ENCODE measurements around the gene GGCX. TPM values are rescaled to one million over a fixed set of nuclear protein-coding genes. Genes with fewer than 3 reads are reported as not detected.

GGCX gene
- total and polyA plus RNA-seq, 12 donors: 14.9 to 85.2 (median 44.1) TPM

DNA sequence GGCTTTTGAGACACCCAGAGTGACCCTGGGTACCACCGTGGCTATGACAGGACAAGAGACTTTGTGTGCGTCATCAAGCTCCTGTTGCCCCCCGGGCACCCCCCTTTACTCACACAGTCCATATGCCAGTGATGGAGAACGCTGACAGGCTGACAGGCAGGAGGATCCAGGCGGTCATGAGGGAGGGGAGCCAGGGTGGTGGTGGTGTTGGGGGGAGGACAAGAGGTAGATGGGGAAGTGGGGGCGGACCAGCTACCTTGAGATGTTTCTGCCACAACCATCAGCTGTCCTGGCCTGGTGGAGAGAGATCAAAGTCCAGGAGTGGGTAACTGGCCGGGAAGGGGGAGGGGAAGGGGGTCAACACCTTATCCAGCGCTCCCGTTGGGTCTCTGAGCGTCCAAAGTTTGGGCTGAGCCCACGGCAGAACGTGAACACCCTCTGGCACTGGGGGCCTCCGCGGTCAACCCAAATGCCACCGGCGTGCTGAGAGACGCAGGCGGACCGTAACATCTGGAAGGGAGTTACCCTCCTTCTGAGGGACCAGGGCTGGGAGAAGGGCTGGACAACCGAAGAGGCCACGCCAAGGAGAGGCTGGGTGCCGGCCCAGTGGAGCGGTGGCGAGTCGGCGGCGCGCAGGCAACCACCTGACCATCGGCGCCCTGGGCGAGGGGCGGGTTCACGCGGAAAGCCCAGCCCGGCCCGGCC lies 40.6 kb upstream of the GGCX start:
- H3K36me3 ChIP-seq (replicated peaks in 1 of 2): peaks cover 0 to 38% of the 10 kb centered on the region in 2 donors
- WGBS, 4 donors: 4 to 5% (median 4%) methylated on average over 14 to 36 of the region's 36 CpGs
- no peaks in the 10 kb centered on the region for H3K9me3 ChIP-seq (replicated peaks in 1 of 3)
- peak overlapping the region in 4 of 5 donors; percentile 71 to 96 (median 88) for H3K27ac ChIP-seq
- peaks cover 15 to 32% of the 10 kb centered on the region in 2 donors for H3K4me1 ChIP-seq (replicated peaks in 1 of 2)
- intact Hi-C loops (cut with DNase I): no loop called here
- TF ChIP-seq, protein P1, sequence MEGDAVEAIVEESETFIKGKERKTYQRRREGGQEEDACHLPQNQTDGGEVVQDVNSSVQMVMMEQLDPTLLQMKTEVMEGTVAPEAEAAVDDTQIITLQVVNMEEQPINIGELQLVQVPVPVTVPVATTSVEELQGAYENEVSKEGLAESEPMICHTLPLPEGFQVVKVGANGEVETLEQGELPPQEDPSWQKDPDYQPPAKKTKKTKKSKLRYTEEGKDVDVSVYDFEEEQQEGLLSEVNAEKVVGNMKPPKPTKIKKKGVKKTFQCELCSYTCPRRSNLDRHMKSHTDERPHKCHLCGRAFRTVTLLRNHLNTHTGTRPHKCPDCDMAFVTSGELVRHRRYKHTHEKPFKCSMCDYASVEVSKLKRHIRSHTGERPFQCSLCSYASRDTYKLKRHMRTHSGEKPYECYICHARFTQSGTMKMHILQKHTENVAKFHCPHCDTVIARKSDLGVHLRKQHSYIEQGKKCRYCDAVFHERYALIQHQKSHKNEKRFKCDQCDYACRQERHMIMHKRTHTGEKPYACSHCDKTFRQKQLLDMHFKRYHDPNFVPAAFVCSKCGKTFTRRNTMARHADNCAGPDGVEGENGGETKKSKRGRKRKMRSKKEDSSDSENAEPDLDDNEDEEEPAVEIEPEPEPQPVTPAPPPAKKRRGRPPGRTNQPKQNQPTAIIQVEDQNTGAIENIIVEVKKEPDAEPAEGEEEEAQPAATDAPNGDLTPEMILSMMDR (IDR thresholded peaks at IDR 0.05): no peak
- TF ChIP-seq POLR2A (IDR thresholded peaks at IDR 0.05): no peak
- DNase-seq: peak; percentile 78 to 87 (median 82)
- H3K4me3 ChIP-seq: peak overlapping the region; percentile 25 to 89 (median 46)
- H3K27me3 ChIP-seq: no peaks in the 10 kb centered on the region

DNA sequence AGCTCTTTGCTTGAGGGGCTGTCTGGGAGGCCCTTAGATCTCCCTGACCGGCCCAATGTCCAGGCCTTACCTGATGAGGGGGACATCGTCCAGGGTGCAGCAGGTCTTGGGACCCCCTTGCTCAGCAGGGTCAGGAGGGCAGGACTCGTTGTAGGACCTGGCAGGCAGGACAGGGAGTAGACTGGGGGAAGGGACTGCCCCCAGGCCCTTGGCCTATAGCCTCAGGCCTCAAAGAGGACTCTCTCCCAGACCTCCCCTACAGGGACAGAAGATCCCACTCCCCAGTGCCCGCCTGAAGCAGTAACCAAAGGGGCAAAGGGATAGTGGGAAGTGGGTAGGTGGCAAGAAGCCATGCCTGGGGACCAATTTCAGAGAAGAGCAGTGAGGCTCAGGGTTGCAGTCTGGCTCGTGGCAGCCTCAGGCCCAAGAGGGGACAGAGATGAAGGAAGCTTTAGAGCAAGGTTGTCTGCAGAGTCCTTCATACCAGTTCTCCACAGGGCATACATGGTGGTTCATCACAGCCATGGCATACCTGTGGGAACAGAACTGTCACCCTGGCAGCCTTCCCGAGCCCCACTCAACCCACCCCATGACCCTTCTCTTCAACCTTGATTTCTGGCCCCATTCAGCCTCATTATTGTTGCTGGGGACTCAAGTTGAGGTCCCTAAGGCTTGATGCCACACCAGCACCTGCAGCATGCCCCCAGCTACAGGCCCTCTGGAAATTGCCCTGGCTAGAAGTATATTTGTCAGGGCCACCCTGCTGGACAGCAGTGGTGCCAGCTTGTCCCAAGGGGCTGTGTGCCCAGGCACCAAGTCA lies 39.9 kb upstream of the GGCX start:
- Histone ChIP-seq H3K27ac (peak overlapping the region in 4 of 5 donors; percentile 71 to 96 (median 88)), H3K4me1 (replicated peaks in 1 of 2) (peaks cover 21 to 40% of the 10 kb centered on the region in 2 donors), H3K36me3 (replicated peaks in 1 of 2) (peaks cover 0 to 40% of the 10 kb centered on the region in 2 donors), H3K27me3 (no peaks in the 10 kb centered on the region), H3K9me3 (replicated peaks in 1 of 3) (no peaks in the 10 kb centered on the region), H3K4me3 (peak overlapping the region in 1 of 4 donors; percentile 89)
- TF ChIP-seq, protein P1 (IDR thresholded peaks at IDR 0.05): peak in 1 of 6 experiments; percentile 10
- no peak for TF ChIP-seq POLR2A (IDR thresholded peaks at IDR 0.05)
- intact Hi-C loops (cut with DNase I): no loop called here
- DNase-seq: no peak
- 71 to 85% (median 76%) methylated on average over 3 to 6 of the region's 6 CpGs for WGBS, 4 donors

DNA sequence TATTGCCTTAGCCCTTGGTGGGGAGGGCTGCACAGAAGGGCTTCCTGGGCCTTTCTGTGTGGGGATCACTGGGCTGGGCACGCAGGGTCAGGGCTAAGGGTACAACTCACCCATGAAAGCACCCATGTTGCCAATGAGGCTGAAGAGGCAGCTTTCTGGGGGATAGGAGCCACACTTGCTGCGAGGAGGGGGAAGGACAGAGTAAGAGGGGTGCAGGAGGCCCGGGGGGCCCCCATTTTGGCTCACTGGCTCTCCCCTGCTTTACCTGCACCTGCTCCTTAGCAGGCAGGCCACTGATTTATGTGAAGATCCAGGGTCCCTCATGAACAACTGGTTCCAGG lies 38.9 kb upstream of the GGCX start:
- Histone ChIP-seq H3K27ac (no peak overlapping the region), H3K9me3 (replicated peaks in 1 of 3) (no peaks in the 10 kb centered on the region), H3K27me3 (no peaks in the 10 kb centered on the region), H3K4me1 (replicated peaks in 1 of 2) (peaks cover 22 to 39% of the 10 kb centered on the region in 2 donors), H3K4me3 (no peak overlapping the region), H3K36me3 (replicated peaks in 1 of 2) (peaks cover 0 to 40% of the 10 kb centered on the region in 2 donors)
- TF ChIP-seq, protein P1 (IDR thresholded peaks at IDR 0.05): no peak
- TF ChIP-seq POLR2A (IDR thresholded peaks at IDR 0.05): no peak
- intact Hi-C loops (cut with DNase I): no loop called here
- DNase-seq: no peak
- 82 to 91% (median 85%) methylated on average over 3 of the region's 3 CpGs; no CpG with 5 or more reads in 1 of the 4 donors for WGBS, 4 donors

- no peak for DNase-seq
- Histone ChIP-seq H3K4me1 (replicated peaks in 1 of 2) (peaks cover 26 to 37% of the 10 kb centered on the region in 2 donors), H3K27ac (no peak overlapping the region), H3K27me3 (no peaks in the 10 kb centered on the region), H3K4me3 (no peak overlapping the region), H3K36me3 (replicated peaks in 1 of 2) (peaks cover 0 to 40% of the 10 kb centered on the region in 2 donors), H3K9me3 (replicated peaks in 1 of 3) (no peaks in the 10 kb centered on the region)
- intact Hi-C loops (cut with DNase I): no loop called here
- no peak for TF ChIP-seq POLR2A (IDR thresholded peaks at IDR 0.05)
- TF ChIP-seq, protein P1 (IDR thresholded peaks at IDR 0.05): no peak
- WGBS, 4 donors: 63 to 77% (median 75%) methylated on average over 10 to 17 of the region's 17 CpGs
Observed at GRCh38 chr2:85599468-85600234, 38.4 kb upstream of the GGCX start.

All from adrenal gland (tissue), 12 donors.